Urothelium cell line (cell line): ENCODE measurements around the gene ATXN2.
"Not testable (repeated sequence)": the region's sequence is repeated elsewhere in the genome, so short reads cannot be mapped to it uniquely, and the experiment has no call there.

ENCODE experiments used
- DNase-seq: peaks from one replicate; pipeline ENCODE4 v3.0.0; 2011; ENCODE audit warnings: low spot score, mixed read lengths
- FAIRE-seq: peaks from 2 replicates; lab custom pipeline; 2011; peaks lifted over from hg19 to GRCh38; lab: Jason Lieb, UNC

ATXN2 gene

DNA sequence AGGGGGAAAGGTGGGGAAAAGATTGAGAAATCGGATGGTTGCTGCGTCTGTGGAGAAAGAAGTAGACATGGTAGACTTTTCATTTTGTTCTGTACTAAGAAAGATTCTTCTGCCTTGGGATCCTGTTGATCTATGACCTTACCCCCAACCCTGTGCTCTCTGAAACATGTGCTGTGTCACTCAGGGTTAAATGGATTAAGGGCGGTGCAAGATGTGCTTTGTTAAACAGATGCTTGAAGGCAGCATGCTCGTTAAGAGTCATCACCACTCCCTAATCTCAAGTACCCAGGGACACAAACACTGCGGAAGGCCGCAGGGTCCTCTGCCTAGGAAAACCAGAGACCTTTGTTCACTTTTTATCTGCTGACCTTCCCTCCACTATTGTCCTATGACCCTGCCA, 91.4 kb downstream of the ATXN2 start:
- not testable (repeated sequence) for FAIRE-seq

DNA sequence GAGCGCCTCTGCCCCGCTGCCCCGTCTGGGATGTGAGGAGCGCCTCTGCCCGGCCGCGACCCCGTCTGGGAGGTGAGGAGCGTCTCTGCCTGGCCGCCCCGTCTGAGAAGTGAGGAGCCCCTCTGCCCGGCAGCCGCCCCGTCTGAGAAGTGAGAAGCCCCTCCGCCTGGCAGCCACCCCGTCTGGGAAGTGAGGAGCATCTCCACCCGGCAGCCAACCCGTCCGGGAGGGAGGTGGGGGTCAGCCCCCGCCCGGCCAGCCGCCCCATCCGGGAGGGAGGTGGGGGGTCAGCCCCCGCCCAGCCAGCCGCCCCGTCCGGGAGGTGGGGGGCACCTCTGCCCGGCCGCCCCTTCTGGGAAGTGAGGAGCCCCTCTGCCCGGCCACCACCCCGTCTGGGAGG, 91.9 kb downstream of the ATXN2 start:
- FAIRE-seq, result not testable (repeated sequence)

More for the DNA sequence above, 91.4 kb downstream of the ATXN2 start:
- not testable (repeated sequence) for DNase-seq

DNA sequence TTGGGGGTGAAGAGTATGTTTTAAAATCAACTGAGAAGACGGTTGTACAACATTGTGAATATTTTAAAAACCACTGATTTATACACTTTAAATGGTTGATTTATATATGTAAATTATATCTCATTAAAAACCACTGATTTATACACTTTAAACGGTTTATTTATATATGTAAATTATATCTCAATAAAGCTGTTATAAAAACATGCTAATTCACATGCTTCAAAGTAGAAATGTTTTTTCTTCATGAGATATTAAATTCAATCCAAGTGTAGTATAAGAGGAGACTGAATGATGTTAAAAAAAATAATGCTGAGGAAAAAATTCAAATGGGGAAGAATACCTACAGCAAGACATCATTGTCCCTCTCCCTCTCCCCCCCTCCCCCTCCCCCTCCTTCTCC, 92.9 kb downstream of the ATXN2 start:
- DNase-seq (no peak), FAIRE-seq (no peak)

More for the DNA sequence above, 91.9 kb downstream of the ATXN2 start:
- DNase-seq, result not testable (repeated sequence)

DNA sequence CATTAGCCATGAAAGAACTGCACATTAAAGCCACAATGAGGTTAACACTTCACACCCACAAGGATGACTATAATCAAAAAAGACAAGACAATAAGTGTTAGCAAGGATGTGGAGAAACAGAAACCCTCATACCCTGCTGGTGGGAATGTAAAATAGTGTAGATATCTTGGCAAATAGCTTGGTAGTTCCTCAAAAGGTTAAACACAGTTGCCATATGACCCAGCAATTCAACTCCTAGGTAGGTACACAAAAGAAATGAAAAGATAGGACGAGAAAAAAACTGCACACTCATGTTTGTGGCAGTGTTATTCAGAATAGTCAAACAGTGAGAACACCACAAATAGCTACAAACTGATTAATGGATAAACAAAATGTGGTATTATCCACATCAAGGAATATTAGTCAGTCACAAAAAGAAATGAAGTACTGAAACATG, 93.5 kb downstream of the ATXN2 start:
- FAIRE-seq, result no peak
- DNase-seq, result no peak

DNA sequence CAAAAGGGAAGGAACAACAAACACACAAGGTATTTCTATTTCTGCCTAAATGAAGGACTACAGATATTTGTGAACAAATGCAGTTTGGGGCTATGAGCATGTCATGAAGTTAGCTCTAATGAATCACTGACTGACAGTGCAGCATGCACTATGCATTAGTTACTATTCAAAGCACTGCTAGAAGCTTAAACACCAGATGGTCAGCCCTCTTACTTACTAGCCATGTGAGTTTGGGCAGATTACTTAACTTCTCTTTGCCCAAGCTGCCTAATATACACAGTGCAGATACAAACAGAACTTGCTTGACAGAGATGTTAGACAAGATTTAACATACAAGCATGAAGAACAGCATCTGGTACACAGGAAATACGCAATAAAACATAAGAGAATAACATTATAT, 96.0 kb downstream of the ATXN2 start:
- FAIRE-seq, result no peak

DNA sequence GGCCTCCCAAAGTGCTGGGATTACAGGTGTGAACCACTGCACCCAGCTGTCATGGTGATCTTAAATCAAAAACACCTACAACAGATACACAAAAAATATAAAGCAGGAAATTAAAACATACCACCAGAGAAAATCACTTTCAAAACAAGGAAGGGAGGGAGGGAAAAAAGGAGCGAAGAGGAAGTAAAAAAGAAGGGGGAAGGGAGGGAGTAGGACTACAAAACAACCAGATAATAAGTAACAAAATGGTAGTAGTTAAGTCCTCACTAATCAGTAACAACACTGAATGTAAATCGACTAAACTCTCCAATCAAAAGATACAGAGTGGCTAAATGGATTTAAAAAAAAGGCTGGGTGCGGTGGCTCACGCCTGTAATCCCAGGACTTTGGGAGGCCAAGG, 104.4 kb downstream of the ATXN2 start:
- no peak for FAIRE-seq

More for the DNA sequence above, 96.0 kb downstream of the ATXN2 start:
- no peak for DNase-seq

DNA sequence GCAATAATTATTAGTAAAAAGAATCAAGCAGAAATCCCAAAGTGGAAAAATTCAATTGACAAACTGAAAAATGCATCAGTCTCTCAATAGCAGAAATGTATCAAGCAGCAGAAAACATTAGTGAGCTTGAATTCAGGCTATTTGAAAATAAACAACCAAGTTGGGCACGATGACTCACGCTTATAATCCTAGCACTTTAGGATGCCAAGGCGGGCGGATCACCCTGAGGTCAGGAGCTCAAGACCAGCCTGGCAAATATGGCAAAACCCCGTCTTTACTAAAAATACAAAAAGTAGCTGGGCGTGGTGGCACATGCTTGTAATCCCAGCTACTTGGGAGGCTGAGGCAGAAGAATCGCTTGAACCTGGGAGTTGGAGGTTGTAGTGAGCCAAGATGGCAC, 106.1 kb downstream of the ATXN2 start:
- not testable (repeated sequence) for DNase-seq, FAIRE-seq

More for the DNA sequence above, 104.4 kb downstream of the ATXN2 start:
- DNase-seq, result no peak

DNA sequence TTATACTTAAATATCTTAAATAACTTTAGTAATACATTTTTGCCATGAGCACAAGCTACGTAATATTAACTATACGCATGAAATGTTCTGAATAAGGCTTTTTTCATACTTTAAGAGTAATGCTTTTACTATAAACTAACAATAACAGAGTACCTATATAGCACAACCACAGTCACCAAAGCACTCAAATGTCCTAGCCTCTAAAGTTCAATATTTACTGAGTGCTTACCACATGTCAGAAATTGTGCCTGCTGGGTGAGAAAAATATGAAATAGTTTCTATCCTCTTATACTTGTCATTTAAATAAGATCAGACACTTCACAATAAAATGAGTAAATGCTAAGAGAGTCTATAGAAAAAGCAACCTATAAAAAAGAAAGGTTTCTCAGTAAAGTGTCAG, 110.3 kb downstream of the ATXN2 start:
- no peak for DNase-seq
- FAIRE-seq, result no peak

DNA sequence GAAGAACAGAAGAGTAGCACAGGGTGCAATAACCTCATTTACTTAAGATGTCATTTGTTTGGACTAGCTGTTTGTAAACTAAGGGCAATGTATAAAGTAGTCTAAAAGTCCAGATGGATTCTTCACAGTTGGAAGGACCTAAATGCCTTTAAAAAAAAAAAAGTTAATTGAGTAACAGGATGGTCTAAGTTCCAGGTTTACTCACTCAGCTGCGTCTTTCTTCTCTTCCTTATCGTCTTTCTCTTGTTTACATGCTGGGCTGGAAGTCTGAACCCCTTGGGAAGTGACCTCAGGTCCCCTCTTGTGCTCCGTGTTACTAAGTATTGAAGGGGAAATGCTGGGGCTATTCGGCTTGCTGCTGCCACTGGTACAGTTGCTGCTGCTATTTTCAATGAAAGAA, 110.8 kb downstream of the ATXN2 start:
- FAIRE-seq (no peak), DNase-seq (no peak)

DNA sequence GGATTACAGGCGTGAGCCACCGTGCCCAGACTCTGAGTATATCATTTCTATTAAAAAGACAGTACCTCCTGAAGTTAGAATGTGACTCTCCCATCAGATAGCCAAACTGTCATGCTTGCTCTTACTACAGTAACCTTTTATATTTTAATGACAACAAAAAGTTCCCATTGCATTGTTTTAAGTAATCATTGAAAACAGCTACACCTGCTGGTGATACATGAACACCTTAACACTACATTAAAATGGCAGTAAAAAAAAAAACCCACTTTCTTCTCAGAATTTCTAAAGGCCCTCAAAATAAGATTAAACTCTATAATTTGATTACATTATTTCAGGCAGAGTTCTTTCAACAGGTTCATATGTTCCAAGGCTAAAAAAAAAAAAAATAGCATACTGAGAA, 116.7 kb downstream of the ATXN2 start:
- DNase-seq (no peak), FAIRE-seq (no peak)

DNA sequence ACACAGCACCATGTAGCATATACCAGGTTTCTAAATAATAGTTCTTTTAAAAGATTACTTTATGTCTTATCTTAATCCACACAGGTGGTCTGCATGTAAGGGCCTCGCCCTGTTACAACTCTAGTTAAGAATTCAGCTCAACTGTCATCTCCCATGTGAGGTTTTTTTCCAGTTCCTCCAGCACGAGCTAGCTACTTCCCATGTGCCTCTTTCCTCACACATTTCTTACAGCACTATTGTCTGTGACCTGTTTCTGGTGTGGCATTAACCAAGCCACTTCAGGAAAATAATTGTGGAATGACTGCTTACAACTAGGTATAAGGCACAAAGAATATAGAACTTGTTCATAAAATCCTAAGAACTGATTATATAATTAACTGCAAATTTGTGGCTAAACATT, 127.9 kb downstream of the ATXN2 start:
- FAIRE-seq (no peak), DNase-seq (no peak)

DNA sequence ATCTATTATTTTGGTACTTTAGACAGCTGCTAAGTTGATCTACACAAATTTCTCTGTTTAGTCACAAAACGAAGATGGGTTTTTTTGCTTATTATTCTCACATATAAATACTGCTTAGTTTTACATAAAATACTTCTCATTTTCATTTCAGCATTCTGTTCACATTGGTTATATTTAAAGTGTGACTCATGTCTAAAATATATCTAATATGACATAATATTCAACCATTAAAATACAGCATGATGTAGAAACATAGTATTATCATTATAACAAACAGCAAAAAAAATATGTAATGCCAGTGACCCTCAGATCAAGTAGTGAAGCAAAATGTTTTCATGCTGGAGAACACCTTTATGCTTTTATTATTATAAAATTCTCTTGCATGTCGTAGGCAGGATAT, 129.7 kb downstream of the ATXN2 start:
- FAIRE-seq (no peak), DNase-seq (no peak)

DNA sequence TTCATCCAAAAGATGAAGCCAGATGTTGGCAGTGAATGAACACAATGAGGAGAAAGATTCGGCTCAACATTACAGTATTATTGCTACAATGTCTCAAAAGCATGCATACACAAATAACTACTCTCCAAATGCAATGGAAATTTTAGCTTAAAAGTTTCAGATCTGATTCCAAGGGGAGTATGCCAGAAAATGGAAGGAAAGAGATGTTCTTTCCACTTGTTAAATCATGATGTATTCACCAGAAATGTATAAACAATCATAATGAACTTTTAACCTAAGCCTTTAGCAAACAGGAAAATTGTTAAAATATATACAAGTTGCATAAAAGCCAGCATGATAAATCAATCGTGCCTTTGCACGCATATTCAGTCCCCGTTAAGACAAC, 131.3 kb downstream of the ATXN2 start:
- no peak for DNase-seq
- FAIRE-seq, result no peak

DNA sequence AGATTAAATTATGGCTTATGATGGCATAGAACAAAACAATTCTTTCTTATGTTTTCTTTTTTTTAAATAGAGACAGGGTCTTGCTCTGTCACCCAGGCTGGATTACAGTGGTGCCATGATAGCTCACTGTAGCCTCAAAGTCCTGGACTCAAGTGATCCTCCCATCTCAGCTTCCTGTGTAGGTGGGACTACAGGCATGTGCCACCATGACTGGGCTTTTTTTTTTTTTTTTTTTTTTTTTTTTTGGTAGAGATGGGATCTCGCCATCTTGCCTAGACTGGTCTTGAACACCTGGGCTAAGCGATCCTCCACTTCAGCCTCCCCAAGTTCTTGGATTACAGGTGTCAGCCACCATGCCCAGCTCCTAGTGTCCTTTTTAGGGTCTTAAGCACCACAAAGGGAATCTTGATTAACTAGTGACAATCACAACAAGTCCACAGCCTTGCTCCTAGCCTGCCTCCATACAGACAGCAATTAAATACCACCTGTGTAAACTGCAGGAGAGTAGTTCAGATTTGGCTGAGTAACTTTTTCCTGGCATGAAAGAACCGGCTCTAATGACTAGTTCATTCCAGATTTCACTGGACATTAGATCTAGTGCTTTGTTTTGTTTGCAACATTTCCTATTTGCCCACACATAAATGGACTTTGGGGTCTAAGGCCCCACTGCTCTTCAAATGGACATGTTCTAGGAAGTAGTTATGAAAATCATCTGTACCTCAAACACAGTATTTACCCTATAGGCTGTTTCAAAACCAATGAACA, 131.8 kb downstream of the ATXN2 start:
- FAIRE-seq, result no peak
- no peak for DNase-seq

DNA sequence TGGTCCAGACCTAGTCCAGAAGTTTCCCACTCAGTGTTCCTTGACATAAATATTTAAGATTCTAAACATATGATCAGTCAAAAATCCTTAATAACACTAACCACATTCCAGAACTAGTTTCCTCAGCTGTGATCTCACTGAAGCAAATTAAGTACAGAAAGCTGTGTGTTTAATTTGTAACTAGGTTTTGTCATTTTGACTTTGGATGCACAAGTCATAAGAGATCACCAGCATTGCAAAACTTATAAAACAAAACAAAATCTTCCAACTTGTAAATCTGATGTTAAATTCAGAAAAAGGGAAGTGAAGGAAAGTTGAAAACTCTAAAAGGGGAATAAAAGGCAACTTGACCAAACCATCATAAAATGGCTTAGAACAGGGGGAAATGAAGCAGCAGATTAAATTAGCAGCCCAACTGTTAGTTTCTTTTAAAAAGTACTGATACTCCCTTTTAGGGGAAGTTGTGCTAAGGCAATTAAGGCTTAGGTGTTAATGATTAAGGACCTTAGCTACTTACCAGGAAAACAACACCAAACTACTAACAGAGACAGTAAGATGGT, 136.8 kb downstream of the ATXN2 start:
- DNase-seq, result no peak
- no peak for FAIRE-seq

DNA sequence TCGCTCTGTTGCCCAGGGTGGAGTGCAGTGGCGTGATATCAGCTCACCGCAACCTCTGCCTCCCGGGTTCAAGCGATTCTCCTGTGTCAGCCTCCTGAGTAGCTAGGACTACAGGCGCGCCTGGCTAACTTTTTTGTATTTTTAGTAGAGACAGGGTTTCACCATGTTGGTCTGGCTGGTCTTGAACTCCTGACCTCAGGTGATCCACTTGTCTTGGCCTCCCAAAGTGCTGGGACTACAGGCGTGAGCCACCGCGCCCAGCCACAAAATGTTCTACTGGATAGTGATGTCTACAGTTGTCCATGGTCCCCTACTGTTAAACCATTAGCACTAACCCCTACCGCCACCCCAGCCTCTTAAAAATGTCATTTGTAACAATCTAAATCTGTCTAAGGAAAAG, 139.0 kb downstream of the ATXN2 start:
- DNase-seq, FAIRE-seq: not testable (repeated sequence)

DNA sequence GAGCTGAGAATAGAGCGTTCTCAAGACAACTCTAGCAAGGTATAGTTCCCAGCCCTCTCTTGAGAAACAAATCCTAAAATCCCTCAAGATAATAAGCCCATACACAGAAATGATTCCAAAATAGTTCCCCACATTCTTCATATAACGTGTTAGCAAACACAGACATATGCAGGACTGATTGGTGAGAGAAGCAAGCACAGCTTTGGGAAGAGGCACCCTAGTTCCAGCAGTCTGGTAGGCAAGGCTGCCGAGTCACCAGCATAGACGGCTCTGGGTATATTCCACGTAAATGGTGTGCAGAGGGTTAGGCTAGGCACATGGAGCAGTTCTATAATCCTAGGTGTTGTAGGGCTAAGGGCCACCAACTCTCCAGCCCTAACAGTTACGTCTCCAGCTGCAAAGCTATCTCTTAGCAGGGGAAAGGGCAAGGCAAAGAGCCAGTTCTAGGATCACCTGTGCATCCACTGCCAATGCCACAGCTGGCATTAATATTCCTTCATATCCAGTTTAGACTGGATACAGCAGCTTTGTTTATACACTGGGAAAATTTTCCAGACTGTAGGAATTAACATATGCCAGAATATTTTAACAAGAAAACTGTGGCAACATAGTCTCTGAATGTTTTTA, 140.5 kb downstream of the ATXN2 start:
- DNase-seq (no peak), FAIRE-seq (no peak)

DNA sequence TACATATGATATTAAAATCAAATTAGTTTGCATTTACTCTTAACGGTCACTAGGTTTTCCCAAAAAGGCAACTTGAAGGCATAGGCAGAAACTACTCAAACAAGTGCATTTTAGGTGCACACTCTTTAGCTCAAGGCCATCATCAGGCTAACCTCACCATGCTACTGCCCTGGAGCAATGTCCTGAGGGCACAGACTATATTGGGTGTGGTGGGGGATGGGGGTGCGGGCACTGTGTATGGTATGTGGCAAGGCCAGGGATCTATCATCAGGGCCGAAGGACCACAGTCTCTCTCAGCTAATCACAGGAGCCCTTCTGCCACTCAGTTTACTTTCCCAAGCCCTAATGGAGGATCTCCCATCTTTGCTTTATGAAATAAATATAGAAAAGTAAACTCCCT, 141.5 kb downstream of the ATXN2 start:
- DNase-seq, result no peak

DNA sequence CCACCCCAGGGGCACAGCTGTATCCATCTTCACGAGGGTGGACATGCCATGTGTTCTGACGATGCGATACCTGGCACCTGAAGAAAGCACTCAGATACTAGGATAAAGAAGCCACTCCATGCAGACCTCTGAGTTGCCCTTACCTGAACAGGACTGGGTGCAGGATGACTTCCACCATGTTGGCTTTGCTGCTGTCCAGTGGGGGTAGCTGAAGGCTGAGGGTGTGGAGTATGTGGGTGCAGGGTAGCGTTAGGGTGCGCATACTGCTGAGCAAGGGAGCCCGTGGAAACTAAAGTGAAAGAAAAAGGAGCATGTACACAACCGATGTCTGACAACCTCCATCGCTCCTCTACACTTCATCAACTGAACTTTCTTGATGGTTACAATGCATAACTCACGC, 142.0 kb downstream of the ATXN2 start:
- FAIRE-seq (no peak), DNase-seq (no peak)

More for the DNA sequence above, 141.5 kb downstream of the ATXN2 start:
- FAIRE-seq, result no peak

DNA sequence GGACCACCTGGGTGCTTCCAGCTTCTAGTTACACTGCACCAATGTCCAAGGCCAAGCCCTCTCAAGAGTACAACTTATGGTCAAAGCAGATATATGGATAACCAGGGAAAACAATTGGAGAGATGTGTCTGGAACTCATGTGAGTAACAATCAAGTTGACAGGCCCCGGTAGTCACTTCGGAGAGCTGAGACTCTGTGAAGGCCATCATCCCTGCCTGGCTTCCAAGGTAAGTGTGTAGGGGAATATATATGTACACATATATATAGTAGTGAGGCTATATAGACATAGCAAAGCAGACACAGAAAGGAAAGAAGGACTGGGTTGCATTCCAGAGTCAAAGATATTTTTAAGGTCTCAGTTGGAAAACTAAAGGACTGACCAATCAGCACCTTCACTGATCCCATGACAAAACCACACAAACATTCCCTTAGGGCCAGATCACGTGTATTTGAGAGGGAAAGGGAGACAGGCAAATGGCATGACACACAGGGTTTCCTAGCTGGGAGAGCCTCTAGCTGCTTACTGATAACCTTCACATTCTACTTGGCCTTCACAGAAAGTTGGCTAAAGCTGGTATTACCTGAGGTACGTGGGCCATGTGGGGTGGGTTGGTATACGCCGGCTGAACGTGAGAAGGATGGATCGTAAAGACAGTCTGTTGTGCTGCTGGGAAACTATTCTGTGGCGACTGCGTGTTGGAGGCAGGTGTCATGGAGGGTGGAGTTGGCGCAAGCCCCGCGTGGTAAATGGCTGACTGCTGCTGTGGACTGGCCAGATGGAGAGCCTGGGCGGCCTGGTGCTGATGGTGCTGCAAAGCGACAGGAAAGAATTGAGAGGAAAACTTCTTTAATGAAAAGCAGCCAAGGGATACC, 143.4 kb downstream of the ATXN2 start:
- no peak for DNase-seq

More for the DNA sequence above, 143.4 kb downstream of the ATXN2 start:
- FAIRE-seq, result no peak
